DND-41 (cell line): ENCODE results near the gene KRT80.

Experiments used
- ATAC-seq: fragments of 200-7000 bp; cut with Tn5 transposase; 3 replicates; pipeline ENCODE4 v1.9.1; 2021; ENCODE audit warnings: low read depth; ENCODE audit not compliant: insufficient read depth
- DNase-seq: peaks from one replicate; pipeline ENCODE4 v3.0.0-alpha.2; 2020
- H2AFZ ChIP-seq: 2 replicates; pipeline ENCODE4 v1.6.0; 2012; ENCODE audit warnings: low read depth, low read length
- H3K27ac ChIP-seq: 2 replicates; pipeline ENCODE4 v1.5.1; 2012; ENCODE audit warnings: low read length, inconsistent platforms
- H3K27me3 ChIP-seq: fragments of 200-600 bp; sonication (generic); 2 replicates; pipeline ENCODE4 v1.6.0; 2012; ENCODE audit warnings: low read length, mild to moderate bottlenecking, inconsistent platforms; ENCODE audit not compliant: insufficient read depth, poor library complexity
- H3K36me3 ChIP-seq: 2 replicates; pipeline ENCODE4 v1.5.1; 2012; ENCODE audit warnings: low read length, inconsistent platforms; ENCODE audit not compliant: insufficient read depth
- H3K4me1 ChIP-seq: 2 replicates; pipeline ENCODE4 v1.5.1; 2012; ENCODE audit warnings: mild to moderate bottlenecking, low read length; ENCODE audit not compliant: insufficient read depth
- H3K4me2 ChIP-seq: 2 replicates; pipeline ENCODE4 v1.6.0; 2012; ENCODE audit warnings: mild to moderate bottlenecking, moderate library complexity, low read length, inconsistent platforms; ENCODE audit not compliant: insufficient read depth
- H3K4me3 ChIP-seq, 2 experiments: fragments of 200-600 bp in 1 of 2; shearing (Covaris generic) in 1 of 2; 2 replicates each; pipeline ENCODE4 v1.5.1; 2012 to 2016; ENCODE audit warnings: inconsistent platforms in 2 of 2, low read length in 2 of 2, mild to moderate bottlenecking in 2 of 2, low read depth in 1 of 2, moderate library complexity in 1 of 2
- H3K79me2 ChIP-seq: 2 replicates; pipeline ENCODE4 v1.6.0; 2012; ENCODE audit warnings: low read length, inconsistent platforms; ENCODE audit not compliant: insufficient read depth
- H3K9ac ChIP-seq: 2 replicates; pipeline ENCODE4 v1.6.0; 2012; ENCODE audit warnings: low read depth, mild to moderate bottlenecking, inconsistent platforms, low read length, moderate library complexity
- H3K9me3 ChIP-seq: 2 replicates; pipeline ENCODE4 v1.5.1; 2012; ENCODE audit warnings: low read length, moderate library complexity, mild to moderate bottlenecking, inconsistent platforms; ENCODE audit not compliant: insufficient read depth, severe bottlenecking
- H4K20me1 ChIP-seq: 2 replicates; pipeline ENCODE4 v1.6.0; 2012; ENCODE audit warnings: low read length; ENCODE audit not compliant: insufficient read depth
- EZH2 ChIP-seq: IDR thresholded peaks from 3 replicates; pipeline ENCODE4 v1.6.1; 2012; ENCODE audit warnings: borderline replicate concordance, low read depth, mild to moderate bottlenecking, moderate library complexity, low read length, inconsistent platforms; ENCODE audit not compliant: severe bottlenecking
- TF ChIP-seq, protein P1 (sequence below): IDR thresholded peaks from 2 replicates; pipeline ENCODE4 v1.5.1; 2012; ENCODE audit warnings: borderline replicate concordance, low read length, moderate library complexity, mild to moderate bottlenecking; ENCODE audit not compliant: poor library complexity, severe bottlenecking; ENCODE audit errors: extremely low read depth

KRT80 gene

DNA sequence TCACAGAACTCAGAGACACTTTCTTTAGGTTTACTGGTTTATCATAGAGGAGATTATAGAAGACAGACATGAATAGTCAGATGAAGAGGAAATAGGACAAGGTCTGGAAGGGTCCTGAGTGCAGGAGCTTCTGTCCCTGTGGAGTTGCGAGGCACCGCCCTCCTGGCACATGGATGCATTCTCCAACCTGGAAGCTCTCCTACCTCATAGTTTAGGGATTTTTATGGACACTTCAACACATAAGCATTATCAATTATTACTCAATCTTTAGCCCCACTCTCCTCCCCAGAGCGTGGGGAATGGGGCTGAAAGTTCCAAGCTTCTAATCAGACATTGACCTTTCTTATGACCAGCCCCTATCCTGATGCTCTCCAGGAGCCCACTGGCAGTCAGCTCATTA, 28.7 kb upstream of the KRT80 start:
- H3K4me3 ChIP-seq: no peak overlapping the region
- no peak for DNase-seq
- no peak overlapping the region for H3K4me2 ChIP-seq
- H3K27me3 ChIP-seq: peaks cover 9% of the 10 kb centered on the region
- no peak overlapping the region for H2AFZ ChIP-seq
- no peak overlapping the region for H3K9ac ChIP-seq
- TF ChIP-seq, protein P1, sequence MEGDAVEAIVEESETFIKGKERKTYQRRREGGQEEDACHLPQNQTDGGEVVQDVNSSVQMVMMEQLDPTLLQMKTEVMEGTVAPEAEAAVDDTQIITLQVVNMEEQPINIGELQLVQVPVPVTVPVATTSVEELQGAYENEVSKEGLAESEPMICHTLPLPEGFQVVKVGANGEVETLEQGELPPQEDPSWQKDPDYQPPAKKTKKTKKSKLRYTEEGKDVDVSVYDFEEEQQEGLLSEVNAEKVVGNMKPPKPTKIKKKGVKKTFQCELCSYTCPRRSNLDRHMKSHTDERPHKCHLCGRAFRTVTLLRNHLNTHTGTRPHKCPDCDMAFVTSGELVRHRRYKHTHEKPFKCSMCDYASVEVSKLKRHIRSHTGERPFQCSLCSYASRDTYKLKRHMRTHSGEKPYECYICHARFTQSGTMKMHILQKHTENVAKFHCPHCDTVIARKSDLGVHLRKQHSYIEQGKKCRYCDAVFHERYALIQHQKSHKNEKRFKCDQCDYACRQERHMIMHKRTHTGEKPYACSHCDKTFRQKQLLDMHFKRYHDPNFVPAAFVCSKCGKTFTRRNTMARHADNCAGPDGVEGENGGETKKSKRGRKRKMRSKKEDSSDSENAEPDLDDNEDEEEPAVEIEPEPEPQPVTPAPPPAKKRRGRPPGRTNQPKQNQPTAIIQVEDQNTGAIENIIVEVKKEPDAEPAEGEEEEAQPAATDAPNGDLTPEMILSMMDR: no peak
- no peak for TF ChIP-seq EZH2
- no peak for ATAC-seq
- no peaks in the 10 kb centered on the region for H3K9me3 ChIP-seq
- H3K36me3 ChIP-seq: no peaks in the 10 kb centered on the region
- H4K20me1 ChIP-seq: no peaks in the 10 kb centered on the region
- no peaks in the 10 kb centered on the region for H3K79me2 ChIP-seq
- H3K27ac ChIP-seq: no peak overlapping the region
- no peaks in the 10 kb centered on the region for H3K4me1 ChIP-seq

- H3K4me3 ChIP-seq: no peak overlapping the region
- no peaks in the 10 kb centered on the region; the same call in 1 of the 2 replicates for H4K20me1 ChIP-seq
- H3K79me2 ChIP-seq: no peaks in the 10 kb centered on the region
- no peaks in the 10 kb centered on the region for H3K9me3 ChIP-seq
- peaks cover 7% of the 10 kb centered on the region for H3K27me3 ChIP-seq
- TF ChIP-seq, protein P1: no peak
- no peak for TF ChIP-seq EZH2
- H3K4me1 ChIP-seq: no peaks in the 10 kb centered on the region
- H2AFZ ChIP-seq: no peak overlapping the region
- no peak overlapping the region for H3K27ac ChIP-seq
- ATAC-seq (no peak), DNase-seq (no peak)
- no peak overlapping the region for H3K4me2 ChIP-seq
- H3K9ac ChIP-seq: no peak overlapping the region
- no peaks in the 10 kb centered on the region for H3K36me3 ChIP-seq
Observed at GRCh38 chr12:52218001-52218400, 26.2 kb upstream of the KRT80 start.

- Histone ChIP-seq H3K4me2 (no peak overlapping the region), H3K27ac (no peak overlapping the region), H3K9me3 (no peaks in the 10 kb centered on the region), H3K36me3 (no peaks in the 10 kb centered on the region), H3K79me2 (no peaks in the 10 kb centered on the region), H2AFZ (no peak overlapping the region), H4K20me1 (no peaks in the 10 kb centered on the region; the same call in 1 of the 2 replicates), H3K27me3 (peaks cover 12% of the 10 kb centered on the region), H3K4me1 (no peaks in the 10 kb centered on the region), H3K9ac (no peak overlapping the region), H3K4me3 (no peak overlapping the region)
- TF ChIP-seq EZH2: no peak
- TF ChIP-seq, protein P1: no peak
- ATAC-seq (no peak), DNase-seq (no peak)
Observed at GRCh38 chr12:52217223-52217622, 25.4 kb upstream of the KRT80 start.

- Histone ChIP-seq H3K27me3 (peaks cover 12% of the 10 kb centered on the region), H3K9ac (no peak overlapping the region), H4K20me1 (no peaks in the 10 kb centered on the region; the same call in 1 of the 2 replicates), H3K9me3 (no peaks in the 10 kb centered on the region), H2AFZ (no peak overlapping the region), H3K36me3 (no peaks in the 10 kb centered on the region), H3K4me3 (no peak overlapping the region), H3K79me2 (no peaks in the 10 kb centered on the region), H3K27ac (no peak overlapping the region), H3K4me2 (no peak overlapping the region), H3K4me1 (no peaks in the 10 kb centered on the region)
- DNase-seq: no peak
- no peak for ATAC-seq
- no peak for TF ChIP-seq EZH2
- TF ChIP-seq, protein P1: no peak
Observed at GRCh38 chr12:52216807-52217206, 25.0 kb upstream of the KRT80 start.
